Osteocyte (in vitro differentiated cells): ENCODE results near the gene TUBA1C. TPM values are rescaled to one million over a fixed set of nuclear protein-coding genes. Genes with fewer than 3 reads are reported as not detected.
"Not testable (repeated sequence)": the region's sequence is repeated elsewhere in the genome, so short reads cannot be mapped to it uniquely, and the experiment has no call there.

Experiments
- DNase-seq: peaks from one replicate; pipeline ENCODE4 v3.0.0; 2021; ENCODE audit warnings: mixed read lengths; ENCODE audit not compliant: unreplicated experiment; ENCODE audit errors: extremely low spot score
- H3K27ac Mint-ChIP-seq: one replicate; pipeline ENCODE4 v1.8.0; 2021; ENCODE audit warnings: mild to moderate bottlenecking, mixed read lengths; ENCODE audit not compliant: unreplicated experiment
- H3K27me3 Mint-ChIP-seq: one replicate; pipeline ENCODE4 v1.8.0; 2021; ENCODE audit warnings: mixed read lengths; ENCODE audit not compliant: unreplicated experiment
- H3K36me3 Mint-ChIP-seq: one replicate; pipeline ENCODE4 v1.8.0; 2021; ENCODE audit warnings: mixed read lengths; ENCODE audit not compliant: unreplicated experiment
- H3K4me1 Mint-ChIP-seq: one replicate; pipeline ENCODE4 v1.8.0; 2021; ENCODE audit warnings: mixed read lengths; ENCODE audit not compliant: unreplicated experiment
- H3K4me3 Mint-ChIP-seq: one replicate; pipeline ENCODE4 v1.8.0; 2021; ENCODE audit warnings: mild to moderate bottlenecking, moderate library complexity, mixed read lengths; ENCODE audit not compliant: unreplicated experiment
- H3K9me3 Mint-ChIP-seq: one replicate; pipeline ENCODE4 v1.8.0; 2021; ENCODE audit warnings: mixed read lengths; ENCODE audit not compliant: unreplicated experiment
- CTCF ChIP-seq: fragments of 200-600 bp; sonication (generic); IDR thresholded peaks from 2 replicates; pipeline ENCODE4 v1.5.0; 2021; ENCODE audit warnings: antibody characterized with exemption, mild to moderate bottlenecking, moderate library complexity
- total RNA-seq: library from RNA; stranded (reverse); gene quantifications from 2 replicates; pipeline ENCODE4 v1.2.1, GENCODE V29; 2021

TUBA1C gene
- total RNA-seq, 1 donor from 2014 or later: 142 TPM

DNA sequence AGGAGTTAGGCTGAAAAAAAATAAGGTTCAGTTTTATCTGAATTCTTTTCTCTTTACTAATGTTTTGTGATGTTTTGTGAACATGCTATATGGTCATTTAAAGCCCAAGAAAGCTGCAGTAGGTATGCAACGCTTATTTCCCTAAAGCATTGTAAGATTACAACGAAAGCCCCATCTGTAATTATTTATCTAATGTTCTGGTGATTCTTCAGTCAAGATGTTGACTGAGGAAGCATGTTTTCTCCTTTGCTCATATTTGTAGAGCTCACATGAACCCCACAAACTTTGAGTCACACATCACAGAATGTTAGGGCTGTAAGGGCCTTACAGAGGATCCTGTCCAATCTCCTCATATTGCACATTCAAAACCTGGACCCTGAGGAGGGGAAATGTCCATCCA is 3.2 kb upstream of the TUBA1C start:
- peaks cover 28% of the 10 kb centered on the region for H3K4me1 Mint-ChIP-seq
- H3K9me3 Mint-ChIP-seq: no peaks in the 10 kb centered on the region
- H3K36me3 Mint-ChIP-seq: peaks cover under 1% of the 10 kb centered on the region
- no peaks in the 10 kb centered on the region for H3K27me3 Mint-ChIP-seq
- DNase-seq: no peak
- H3K4me3 Mint-ChIP-seq: no peak overlapping the region
- H3K27ac Mint-ChIP-seq: no peak overlapping the region
- TF ChIP-seq CTCF: no peak

DNA sequence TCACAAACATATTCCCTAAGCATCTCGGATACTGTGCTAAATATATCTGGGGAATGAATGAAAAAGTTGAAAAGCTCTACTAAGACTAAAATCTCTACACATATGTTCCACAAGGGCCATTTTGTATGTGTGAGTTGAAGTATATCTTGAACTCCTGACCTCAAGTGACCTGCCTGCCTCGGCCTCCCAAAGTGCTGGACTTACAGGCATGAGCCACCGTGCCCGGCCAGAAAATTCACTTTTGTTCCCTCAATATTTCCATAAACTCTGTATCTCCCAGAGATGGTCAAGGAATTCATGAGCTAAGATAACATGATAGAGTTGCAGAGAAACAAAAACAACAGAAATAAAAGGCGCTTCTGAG is 1.5 kb upstream of the TUBA1C start:
- peaks cover 3% of the 10 kb centered on the region for H3K36me3 Mint-ChIP-seq
- peak overlapping the region; percentile 54 for H3K27ac Mint-ChIP-seq
- no peaks in the 10 kb centered on the region for H3K27me3 Mint-ChIP-seq
- no peaks in the 10 kb centered on the region for H3K9me3 Mint-ChIP-seq
- H3K4me3 Mint-ChIP-seq: peak overlapping the region; percentile 97
- no peak for DNase-seq
- TF ChIP-seq CTCF: no peak
- peaks cover 45% of the 10 kb centered on the region for H3K4me1 Mint-ChIP-seq

- Mint-ChIP-seq H3K36me3 (peaks cover 6% of the 10 kb centered on the region), H3K27ac (peak overlapping the region; percentile 97), H3K4me1 (peaks cover 54% of the 10 kb centered on the region), H3K9me3 (no peaks in the 10 kb centered on the region), H3K4me3 (peak overlapping the region; percentile 97), H3K27me3 (no peaks in the 10 kb centered on the region)
- DNase-seq: no peak
- no peak for TF ChIP-seq CTCF
Measured at GRCh38 chr12:49264466-49264872, 413 bp upstream of the TUBA1C start.

GRCh38 chr12:49269191-49269590 is 4.3 kb downstream of the TUBA1C start:
- peaks cover 33% of the 10 kb centered on the region for H3K36me3 Mint-ChIP-seq
- peaks cover 35% of the 10 kb centered on the region for H3K4me1 Mint-ChIP-seq
- H3K4me3 Mint-ChIP-seq, H3K27me3 Mint-ChIP-seq, DNase-seq, H3K9me3 Mint-ChIP-seq: not testable (repeated sequence)
- peak overlapping the region; percentile 97 for H3K27ac Mint-ChIP-seq

DNA sequence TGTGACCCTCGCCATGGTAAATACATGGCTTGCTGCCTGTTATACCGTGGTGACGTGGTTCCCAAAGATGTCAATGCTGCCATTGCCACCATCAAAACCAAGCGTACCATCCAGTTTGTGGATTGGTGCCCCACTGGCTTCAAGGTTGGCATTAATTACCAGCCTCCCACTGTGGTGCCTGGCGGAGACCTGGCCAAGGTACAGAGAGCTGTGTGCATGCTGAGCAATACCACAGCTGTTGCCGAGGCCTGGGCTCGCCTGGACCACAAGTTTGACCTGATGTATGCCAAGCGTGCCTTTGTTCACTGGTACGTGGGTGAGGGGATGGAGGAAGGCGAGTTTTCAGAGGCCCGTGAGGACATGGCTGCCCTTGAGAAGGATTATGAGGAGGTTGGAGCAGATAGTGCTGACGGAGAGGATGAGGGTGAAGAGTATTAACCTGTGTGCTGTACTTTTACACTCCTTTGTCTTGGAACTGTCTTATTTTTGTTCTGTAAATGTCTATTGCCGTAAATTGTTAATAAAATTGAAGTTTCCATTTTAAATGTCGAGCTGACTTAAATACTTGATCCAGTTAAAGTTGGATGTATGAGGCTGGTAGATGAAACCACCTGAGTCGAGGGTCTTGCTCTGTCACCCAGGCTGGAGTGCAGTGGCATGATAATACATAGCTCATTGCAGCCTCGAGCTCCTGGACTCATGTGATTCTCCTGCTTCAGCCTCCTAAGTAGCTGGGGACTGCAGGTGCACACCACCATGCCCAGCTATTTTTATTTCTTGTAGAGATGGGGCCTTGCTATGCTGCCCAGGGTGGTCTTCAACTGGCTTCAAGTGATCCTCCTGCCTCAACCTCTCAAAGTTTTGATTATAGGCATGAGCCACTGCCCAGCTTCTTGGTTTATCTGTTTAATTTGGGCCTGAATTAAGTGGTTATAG is 8.2 kb downstream of the TUBA1C start:
- DNase-seq: no peak
- peaks cover 29% of the 10 kb centered on the region for H3K4me1 Mint-ChIP-seq
- no peak overlapping the region for H3K27ac Mint-ChIP-seq
- no peaks in the 10 kb centered on the region for H3K9me3 Mint-ChIP-seq
- TF ChIP-seq CTCF: no peak
- no peaks in the 10 kb centered on the region for H3K27me3 Mint-ChIP-seq
- H3K36me3 Mint-ChIP-seq: peaks cover 29% of the 10 kb centered on the region
- no peak overlapping the region for H3K4me3 Mint-ChIP-seq
